Measurements from ENCODE around the gene GNE.

DNA sequence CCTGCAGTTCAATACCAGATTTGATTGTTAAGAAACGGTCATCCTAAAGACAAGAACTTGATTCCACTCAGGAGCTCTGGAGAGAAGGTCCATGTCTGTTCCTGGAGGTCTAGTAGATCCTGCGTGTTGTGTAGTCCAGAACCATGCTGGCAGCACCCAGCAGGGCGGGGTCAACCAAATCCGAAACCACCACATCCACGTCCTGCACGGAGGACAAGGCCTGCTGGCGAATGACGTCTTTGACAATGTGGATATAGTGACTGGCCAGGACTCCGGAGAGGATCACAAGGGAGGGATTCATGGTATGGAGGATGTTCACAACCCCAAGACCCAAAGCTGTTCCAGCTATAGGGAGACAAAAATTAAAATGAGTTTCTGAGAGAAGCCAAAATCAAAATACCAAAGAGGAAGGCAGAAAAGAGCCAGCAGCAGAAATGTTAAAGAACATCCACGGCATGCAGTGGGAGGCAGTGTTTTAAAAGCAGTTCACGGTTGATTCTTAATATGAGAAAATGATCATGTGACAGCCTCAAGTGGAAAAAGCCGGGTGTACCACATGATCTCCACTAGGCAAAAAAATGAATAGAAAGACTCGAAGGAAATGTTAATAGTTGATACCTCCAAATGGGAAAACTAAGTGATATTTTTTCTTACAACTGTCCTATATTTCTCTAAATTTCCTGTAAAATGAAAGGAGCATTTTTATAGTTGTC is 40.8 kb downstream of the GNE start:
- TF ChIP-seq POLR2A (IDR thresholded peaks at IDR 0.05; ENCODE audit: low read depth, low read length) (no peak), POLR2AphosphoS5 (IDR thresholded peaks at IDR 0.05; ENCODE audit: low read depth, low read length) (no peak)
